K562 treated with DMSO at 1 percent for 12 hours (cell line): ENCODE results near the gene ZNG1F. TPM values are rescaled to one million over a fixed set of nuclear protein-coding genes. Genes with fewer than 3 reads are reported as not detected.

Experiments used
- total RNA-seq: library from RNA; unstranded; fragments of 300-600 nt; gene quantifications from 2 replicates; pipeline ENCODE4 v1.2.3, GENCODE V29; 2022; ENCODE audit not compliant: insufficient read depth

The ZNG1F gene
- 1.3 and 2.3 TPM in 2 replicates for total RNA-seq

GRCh38 chr9:41189217-41189616, at the start of gene ZNG1F:
Gene ZNG1F, minus strand, starts transcription at chr9:41189317. Its CDS starts 59 bp downstream, at chr9:41189258.

GRCh38 chr9:41128581-41128980, 60.5 kb downstream of the ZNG1F start, which contains the start of gene FOXD4L6:
Gene FOXD4L6, minus strand, starts transcription at chr9:41128681. Its CDS starts 298 bp downstream, at chr9:41128383.

Other genes starting within 250 kb of the ZNG1F start
- gene FOXD4L6, start 60.6 kb downstream of the ZNG1F start, total RNA-seq, result not detected in 2 replicates